Type B pancreatic cell (in vitro differentiated cells): ENCODE results near the gene OR2T34. TPM values are rescaled to one million over a fixed set of nuclear protein-coding genes. Genes with fewer than 3 reads are reported as not detected.
"Not testable (repeated sequence)": the region's sequence is repeated elsewhere in the genome, so short reads cannot be mapped to it uniquely, and the experiment has no call there.

Experiments used
- DNase-seq: peaks from one replicate; pipeline ENCODE4 v3.0.0; 2021; ENCODE audit warnings: mixed read lengths; ENCODE audit not compliant: unreplicated experiment; ENCODE audit errors: extremely low spot score
- H3K27ac Mint-ChIP-seq: 2 replicates; pipeline ENCODE4 v1.8.0; 2021; ENCODE audit warnings: mild to moderate bottlenecking, mixed read lengths
- H3K27me3 Mint-ChIP-seq: 2 replicates; pipeline ENCODE4 v1.8.0; 2021; ENCODE audit warnings: mixed read lengths
- H3K36me3 Mint-ChIP-seq: 2 replicates; pipeline ENCODE4 v1.8.0; 2021; ENCODE audit warnings: mixed read lengths
- H3K4me1 Mint-ChIP-seq: one replicate; pipeline ENCODE4 v1.8.0; 2021; ENCODE audit warnings: mixed read lengths; ENCODE audit not compliant: unreplicated experiment
- H3K4me3 Mint-ChIP-seq: 2 replicates; pipeline ENCODE4 v1.8.0; 2021; ENCODE audit warnings: mild to moderate bottlenecking, mixed read lengths
- H3K9me3 Mint-ChIP-seq: 2 replicates; pipeline ENCODE4 v1.8.0; 2021; ENCODE audit warnings: mixed read lengths
- CTCF ChIP-seq: fragments of 200-600 bp; sonication (generic); conservative IDR thresholded peaks from 2 replicates; pipeline ENCODE4 v1.5.0; 2021; ENCODE audit warnings: antibody characterized with exemption, mild to moderate bottlenecking
- long read RNA-seq: library from polyadenylated mRNA; unstranded; transcript quantifications from one replicate; pipeline ENCODE4 v2.0.0, GENCODE V29; 2020
- total RNA-seq: library from RNA; stranded (reverse); gene quantifications from 2 replicates; pipeline ENCODE4 v1.2.1, GENCODE V29; 2021; ENCODE audit warnings: low replicate concordance

The OR2T34 gene
- total RNA-seq: not detected in 2 replicates
- long read RNA-seq: 0 reads

- H3K27me3 Mint-ChIP-seq, H3K9me3 Mint-ChIP-seq, DNase-seq, H3K4me3 Mint-ChIP-seq, H3K27ac Mint-ChIP-seq, H3K36me3 Mint-ChIP-seq, H3K4me1 Mint-ChIP-seq: not testable (repeated sequence)
Measured at GRCh38 chr1:248574657-248575056, at the start of gene OR2T34. TSS of gene OR2T34 (minus strand) at chr1:248574757. CDS start at chr1:248574757, 0 bp downstream.

GRCh38 chr1:248622570-248623001 is 48.0 kb upstream of the OR2T34 start:
- H3K27ac Mint-ChIP-seq: no peak overlapping the region
- H3K4me1 Mint-ChIP-seq: no peaks in the 10 kb centered on the region

GRCh38 chr1:248621770-248622169 is 47.2 kb upstream of the OR2T34 start:
- Mint-ChIP-seq H3K27ac (no peak overlapping the region), H3K9me3 (no peaks in the 10 kb centered on the region), H3K27me3 (no peaks in the 10 kb centered on the region), H3K4me3 (no peak overlapping the region), H3K36me3 (no peaks in the 10 kb centered on the region), H3K4me1 (no peaks in the 10 kb centered on the region)
- TF ChIP-seq CTCF: no peak
- DNase-seq: no peak

More at GRCh38 chr1:248622570-248623001, 48.0 kb upstream of the OR2T34 start:
- Mint-ChIP-seq H3K4me3 (no peak overlapping the region), H3K27me3 (no peaks in the 10 kb centered on the region), H3K36me3 (no peaks in the 10 kb centered on the region), H3K9me3 (no peaks in the 10 kb centered on the region)
- no peak for DNase-seq
- TF ChIP-seq CTCF: peak; percentile 59

- Mint-ChIP-seq H3K4me3 (no peak overlapping the region), H3K36me3 (no peaks in the 10 kb centered on the region), H3K9me3 (no peaks in the 10 kb centered on the region)
Measured at GRCh38 chr1:248618878-248619277, 44.3 kb upstream of the OR2T34 start.

GRCh38 chr1:248618119-248618518 is 43.6 kb upstream of the OR2T34 start:
- Mint-ChIP-seq H3K9me3 (peaks cover 2% of the 10 kb centered on the region), H3K27ac (no peak overlapping the region), H3K4me1 (no peaks in the 10 kb centered on the region), H3K36me3 (no peaks in the 10 kb centered on the region), H3K4me3 (no peak overlapping the region), H3K27me3 (no peaks in the 10 kb centered on the region)
- TF ChIP-seq CTCF: no peak
- no peak for DNase-seq

More at GRCh38 chr1:248618878-248619277, 44.3 kb upstream of the OR2T34 start:
- no peak overlapping the region for H3K27ac Mint-ChIP-seq
- peak; percentile 46 for TF ChIP-seq CTCF
- DNase-seq: no peak
- H3K27me3 Mint-ChIP-seq: no peaks in the 10 kb centered on the region
- no peaks in the 10 kb centered on the region for H3K4me1 Mint-ChIP-seq

- DNase-seq: no peak
- H3K4me1 Mint-ChIP-seq: no peaks in the 10 kb centered on the region
- H3K4me3 Mint-ChIP-seq: no peak overlapping the region
- no peak overlapping the region for H3K27ac Mint-ChIP-seq
- TF ChIP-seq CTCF: no peak
- H3K27me3 Mint-ChIP-seq: no peaks in the 10 kb centered on the region
- peaks cover 3% of the 10 kb centered on the region for H3K9me3 Mint-ChIP-seq
- H3K36me3 Mint-ChIP-seq: no peaks in the 10 kb centered on the region
Measured at GRCh38 chr1:248613742-248614141, 39.2 kb upstream of the OR2T34 start.
